H9 (cell line): ENCODE data around the gene RBPJ. TPM values are rescaled to one million over a fixed set of nuclear protein-coding genes. Genes with fewer than 3 reads are reported as not detected.

Experiments
- DNase-seq: peaks from one replicate; pipeline ENCODE4 v3.0.0-alpha.2; 2017
- H2AFZ ChIP-seq: one replicate; pipeline ENCODE4 v1.6.1; 2013; ENCODE audit warnings: mild to moderate bottlenecking, low read length, control low read depth, moderate library complexity
- H2AK5ac ChIP-seq: 2 replicates; pipeline ENCODE4 v1.6.1; 2013; ENCODE audit warnings: low read length, control low read depth, mixed read lengths; ENCODE audit not compliant: insufficient read length
- H2BK120ac ChIP-seq: one replicate; pipeline ENCODE4 v1.6.1; 2013; ENCODE audit warnings: low read depth, mild to moderate bottlenecking, low read length, control low read depth, inconsistent platforms; ENCODE audit not compliant: poor library complexity, severe bottlenecking
- H2BK12ac ChIP-seq: 2 replicates; pipeline ENCODE4 v1.6.1; 2013; ENCODE audit warnings: low read length, control low read depth, mixed read lengths, low read depth; ENCODE audit not compliant: insufficient read length
- H2BK15ac ChIP-seq: 2 replicates; pipeline ENCODE4 v1.6.1; 2013; ENCODE audit warnings: low read depth, low read length, control low read depth
- H2BK20ac ChIP-seq: one replicate; pipeline ENCODE4 v1.6.1; 2013; ENCODE audit warnings: low read depth, mild to moderate bottlenecking, low read length, control low read depth, inconsistent platforms; ENCODE audit not compliant: poor library complexity, severe bottlenecking
- H2BK5ac ChIP-seq: 2 replicates; pipeline ENCODE4 v1.6.1; 2013; ENCODE audit warnings: low read length, control low read depth, mixed read lengths; ENCODE audit not compliant: insufficient read length
- H3K14ac ChIP-seq: 2 replicates; pipeline ENCODE4 v1.6.1; 2013; ENCODE audit warnings: low read length, control low read depth; ENCODE audit not compliant: insufficient read depth
- H3K18ac ChIP-seq: 2 replicates; pipeline ENCODE4 v1.6.1; 2013; ENCODE audit warnings: low read depth, mild to moderate bottlenecking, mixed read lengths, low read length, control low read depth; ENCODE audit not compliant: insufficient read length
- H3K23ac ChIP-seq: 2 replicates; pipeline ENCODE4 v1.6.1; 2013; ENCODE audit warnings: low read length, control low read depth, mixed read lengths, low read depth; ENCODE audit not compliant: insufficient read length
- H3K23me2 ChIP-seq: 2 replicates; pipeline ENCODE4 v1.6.1; 2013; ENCODE audit warnings: low read depth, mild to moderate bottlenecking, mixed read lengths, low read length, control low read depth; ENCODE audit not compliant: insufficient read length, poor library complexity, severe bottlenecking
- H3K27ac ChIP-seq: 2 replicates; pipeline ENCODE4 v1.5.1; 2013; ENCODE audit warnings: low read length, control low read depth, mixed read lengths, low read depth; ENCODE audit not compliant: insufficient read length
- H3K27me3 ChIP-seq: 2 replicates; pipeline ENCODE4 v1.6.1; 2013; ENCODE audit warnings: low read length, control low read depth, inconsistent platforms; ENCODE audit not compliant: insufficient read depth
- H3K4ac ChIP-seq: 2 replicates; pipeline ENCODE4 v1.6.1; 2013; ENCODE audit warnings: low read depth, mild to moderate bottlenecking, control low read depth, inconsistent platforms, low read length, moderate library complexity
- H3K4me1 ChIP-seq: 2 replicates; pipeline ENCODE4 v1.6.1; 2013; ENCODE audit warnings: low read length, control low read depth, inconsistent platforms; ENCODE audit not compliant: insufficient read depth
- H3K4me2 ChIP-seq: 2 replicates; pipeline ENCODE4 v1.6.1; 2013; ENCODE audit warnings: low read length, control low read depth, mixed read lengths; ENCODE audit not compliant: insufficient read length, insufficient read depth
- H3K56ac ChIP-seq: 2 replicates; pipeline ENCODE4 v1.6.1; 2013; ENCODE audit warnings: low read depth, mild to moderate bottlenecking, mixed read lengths, low read length, control low read depth; ENCODE audit not compliant: insufficient read length
- H3K79me1 ChIP-seq: 2 replicates; pipeline ENCODE4 v1.6.1; 2013; ENCODE audit warnings: low read depth, mild to moderate bottlenecking, moderate library complexity, low read length, control low read depth, inconsistent platforms; ENCODE audit not compliant: insufficient read depth, poor library complexity, severe bottlenecking
- H3K79me2 ChIP-seq: 2 replicates; pipeline ENCODE4 v1.6.1; 2013; ENCODE audit warnings: low read length, control low read depth, inconsistent platforms; ENCODE audit not compliant: insufficient read depth
- H3K9ac ChIP-seq: 2 replicates; pipeline ENCODE4 v1.6.1; 2013; ENCODE audit warnings: low read length, control low read depth, mixed read lengths; ENCODE audit not compliant: insufficient read length; ENCODE audit errors: extremely low read depth
- H3K9me3 ChIP-seq: one replicate; pipeline ENCODE4 v1.6.1; 2013; ENCODE audit warnings: low read depth, low read length, inconsistent platforms; ENCODE audit not compliant: control insufficient read depth
- H3T11ph ChIP-seq: one replicate; pipeline ENCODE4 v1.6.1; 2013; ENCODE audit warnings: mild to moderate bottlenecking, low read length, control low read depth, inconsistent platforms
- H4K20me1 ChIP-seq: one replicate; pipeline ENCODE4 v1.6.1; 2013; ENCODE audit not compliant: control insufficient read depth, insufficient read length, insufficient read depth
- H4K5ac ChIP-seq: 2 replicates; pipeline ENCODE4 v1.6.1; 2013; ENCODE audit warnings: low read depth, mild to moderate bottlenecking, mixed read lengths, low read length, control low read depth; ENCODE audit not compliant: insufficient read length
- H4K8ac ChIP-seq: replicated peaks from 2 replicates; pipeline ENCODE4 v1.6.1; 2013; ENCODE audit warnings: low read length, control low read depth, mixed read lengths, low read depth; ENCODE audit not compliant: insufficient read length
- H4K91ac ChIP-seq: 2 replicates; pipeline ENCODE4 v1.6.1; 2013; ENCODE audit warnings: low read depth, mild to moderate bottlenecking, moderate library complexity, mixed read lengths, low read length, control low read depth; ENCODE audit not compliant: insufficient read length
- H3K27ac Mint-ChIP-seq, 3 experiments: 2 replicates in 2 of 3; 3 replicates in 1 of 3; pipeline ENCODE4 v1.8.0; 2020 to 2021; ENCODE audit warnings: mixed read lengths in 3 of 3, mild to moderate bottlenecking in 1 of 3, moderate library complexity in 1 of 3
- H3K27me3 Mint-ChIP-seq: 2 replicates; pipeline ENCODE4 v1.8.0; 2021; ENCODE audit warnings: low read depth, mild to moderate bottlenecking, moderate library complexity, mixed read lengths
- H3K36me3 Mint-ChIP-seq, 3 experiments: 2 replicates in 2 of 3; 3 replicates in 1 of 3; pipeline ENCODE4 v1.8.0; 2020 to 2021; ENCODE audit warnings: low read depth in 3 of 3, mixed read lengths in 3 of 3; ENCODE audit not compliant: insufficient read depth in 1 of 3
- H3K4me1 Mint-ChIP-seq, 2 experiments: 2 replicates each; pipeline ENCODE4 v1.8.0; 2020; ENCODE audit warnings: mixed read lengths in 2 of 2
- H3K4me3 Mint-ChIP-seq, 2 experiments: 2 replicates in 1 of 2; 3 replicates in 1 of 2; pipeline ENCODE4 v1.8.0; 2020 to 2021; ENCODE audit warnings: mild to moderate bottlenecking in 2 of 2, mixed read lengths in 2 of 2, moderate library complexity in 1 of 2
- H3K9me3 Mint-ChIP-seq, 2 experiments: 2 replicates in 1 of 2; 3 replicates in 1 of 2; pipeline ENCODE4 v1.8.0; 2020; ENCODE audit warnings: mild to moderate bottlenecking in 2 of 2, mixed read lengths in 2 of 2, moderate library complexity in 1 of 2
- whole genome bisulfite sequencing: extraction: QIAGEN DNeasy Blood & Tissue Kit; methylation state at CpG from one replicate; pipeline ENCODE4 v1.1.7; 2013; ENCODE audit warnings: missing lambda C conversion rate, low lambda C conversion rate, mixed read lengths; ENCODE audit not compliant: insufficient read length; ENCODE audit errors: extremely low coverage; 5-methylcytosine and 5-hydroxymethylcytosine counted together
- total RNA-seq: library from RNA; stranded (reverse); gene quantifications from 2 replicates; pipeline ENCODE4 v1.2.1, GENCODE V29; 2021
- TF ChIP-seq, protein P1 (sequence below): fragments of 200-600 bp; sonication (generic); conservative IDR thresholded peaks from 3 replicates; pipeline ENCODE4 v1.8.0; 2021; ENCODE audit warnings: antibody characterized with exemption, mild to moderate bottlenecking

Gene RBPJ
- total RNA-seq, 1 experiment from 2014 or later, result 166 TPM

DNA sequence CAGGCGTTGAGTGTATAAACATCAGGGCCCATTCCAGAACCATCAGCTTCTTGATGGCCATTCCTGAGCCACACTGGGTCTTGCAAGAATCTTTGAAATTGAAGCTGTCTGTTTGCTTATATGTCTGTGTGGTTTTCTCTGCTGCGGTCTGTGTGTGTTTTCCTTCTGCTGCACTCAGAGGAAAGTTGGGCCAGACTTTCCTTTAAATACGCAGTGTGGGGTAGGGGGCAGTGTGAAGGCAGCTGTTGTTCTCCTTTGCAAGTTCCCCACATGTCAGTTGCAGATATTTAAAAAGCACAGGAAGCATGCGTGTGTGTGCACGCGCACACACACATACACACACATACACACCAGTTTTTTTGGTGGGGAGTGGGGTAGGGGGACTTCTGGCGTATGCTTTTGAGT, 137.3 kb downstream of the RBPJ start:
- Histone ChIP-seq H3K23me2 (no peaks in the 10 kb centered on the region), H3K79me2 (no peaks in the 10 kb centered on the region), H3K4ac (no peak overlapping the region), H4K91ac (no peak overlapping the region), H3K18ac (no peak overlapping the region), H3K79me1 (no peaks in the 10 kb centered on the region), H3T11ph (no peak overlapping the region), H2BK120ac (no peak overlapping the region), H3K9me3 (no peaks in the 10 kb centered on the region), H4K20me1 (no peaks in the 10 kb centered on the region), H3K27ac (no peak overlapping the region), H3K4me2 (no peak overlapping the region), H4K8ac (no peak overlapping the region), H2BK15ac (no peak overlapping the region), H3K9ac (no peak overlapping the region), H3K4me1 (no peaks in the 10 kb centered on the region), H4K5ac (no peak overlapping the region), H2BK20ac (no peak overlapping the region), H2AFZ (no peak overlapping the region), H2BK12ac (no peak overlapping the region), H2AK5ac (no peak overlapping the region), H2BK5ac (no peak overlapping the region), H3K23ac (no peak overlapping the region), H3K27me3 (no peaks in the 10 kb centered on the region), H3K56ac (no peak overlapping the region), H3K14ac (no peak overlapping the region)
- Mint-ChIP-seq H3K9me3 (peaks cover 2 to 8% of the 10 kb centered on the region in 2 experiments), H3K27ac (no peak overlapping the region), H3K36me3 (peaks cover 0 to 6% (median 1%) of the 10 kb centered on the region in 3 experiments; a peak in 2 of 7 replicates), H3K4me3 (no peak overlapping the region), H3K27me3 (peaks cover 3% of the 10 kb centered on the region), H3K4me1 (peaks cover 2 to 6% of the 10 kb centered on the region in 2 experiments)
- WGBS, result no CpG with 5 or more reads among the region's 7 CpGs
- TF ChIP-seq, protein P1, sequence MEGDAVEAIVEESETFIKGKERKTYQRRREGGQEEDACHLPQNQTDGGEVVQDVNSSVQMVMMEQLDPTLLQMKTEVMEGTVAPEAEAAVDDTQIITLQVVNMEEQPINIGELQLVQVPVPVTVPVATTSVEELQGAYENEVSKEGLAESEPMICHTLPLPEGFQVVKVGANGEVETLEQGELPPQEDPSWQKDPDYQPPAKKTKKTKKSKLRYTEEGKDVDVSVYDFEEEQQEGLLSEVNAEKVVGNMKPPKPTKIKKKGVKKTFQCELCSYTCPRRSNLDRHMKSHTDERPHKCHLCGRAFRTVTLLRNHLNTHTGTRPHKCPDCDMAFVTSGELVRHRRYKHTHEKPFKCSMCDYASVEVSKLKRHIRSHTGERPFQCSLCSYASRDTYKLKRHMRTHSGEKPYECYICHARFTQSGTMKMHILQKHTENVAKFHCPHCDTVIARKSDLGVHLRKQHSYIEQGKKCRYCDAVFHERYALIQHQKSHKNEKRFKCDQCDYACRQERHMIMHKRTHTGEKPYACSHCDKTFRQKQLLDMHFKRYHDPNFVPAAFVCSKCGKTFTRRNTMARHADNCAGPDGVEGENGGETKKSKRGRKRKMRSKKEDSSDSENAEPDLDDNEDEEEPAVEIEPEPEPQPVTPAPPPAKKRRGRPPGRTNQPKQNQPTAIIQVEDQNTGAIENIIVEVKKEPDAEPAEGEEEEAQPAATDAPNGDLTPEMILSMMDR, result no peak
- DNase-seq, result no peak
